ENCODE data around the gene VSX2. TPM values are rescaled to one million over a fixed set of nuclear protein-coding genes. Genes with fewer than 3 reads are reported as not detected.

Gene VSX2
- total RNA-seq, 2 experiments from 2014 or later: not detected

GRCh38 chr14:74211945-74212580 is 27.2 kb upstream of the VSX2 start:
- H3K4me1 Mint-ChIP-seq (ENCODE audit: low read depth): no peaks in the 10 kb centered on the region
- intact Hi-C loops (cut with micrococcal nuclease): no loop called here
- no peak overlapping the region for H3K27ac Mint-ChIP-seq
- H3K9me3 Mint-ChIP-seq: no peaks in the 10 kb centered on the region
- no peak overlapping the region for H3K4me3 Mint-ChIP-seq
- no peaks in the 10 kb centered on the region for H3K36me3 Mint-ChIP-seq (ENCODE audit: low read depth)
- DNase-seq: no peak
- CTCF ChIA-PET: interaction anchor here (1.5 kb wide), 1 partner anchor 45 kb away, joined by 4 read pairs; no protein-coding TSS in a partner anchor
- peaks cover 2% of the 10 kb centered on the region for H3K27me3 Mint-ChIP-seq (ENCODE audit: low read depth)

GRCh38 chr14:74213907-74214803 is 25.1 kb upstream of the VSX2 start:
- Mint-ChIP-seq H3K27ac (no peak overlapping the region), H3K4me3 (no peak overlapping the region), H3K9me3 (no peaks in the 10 kb centered on the region), H3K36me3 (ENCODE audit: low read depth) (no peaks in the 10 kb centered on the region), H3K27me3 (ENCODE audit: low read depth) (peaks cover 7% of the 10 kb centered on the region), H3K4me1 (ENCODE audit: low read depth) (no peaks in the 10 kb centered on the region)
- CTCF ChIA-PET: interaction anchor here (0.5 to 1.8 kb wide), 6 partner anchors 25 to 1116 kb away, joined by 3 to 4 read pairs (median 3); partner anchors contain the start of gene VSX2
- DNase-seq: no peak
- intact Hi-C loops (cut with micrococcal nuclease): no loop called here

GRCh38 chr14:74216671-74217070 is 22.6 kb upstream of the VSX2 start:
- no peaks in the 10 kb centered on the region for H3K4me1 Mint-ChIP-seq (ENCODE audit: low read depth)

GRCh38 chr14:74217672-74218448 is 21.4 kb upstream of the VSX2 start:
- Mint-ChIP-seq H3K4me1 (ENCODE audit: low read depth) (no peaks in the 10 kb centered on the region), H3K36me3 (ENCODE audit: low read depth) (no peaks in the 10 kb centered on the region), H3K27me3 (ENCODE audit: low read depth) (peaks cover 7% of the 10 kb centered on the region), H3K9me3 (no peaks in the 10 kb centered on the region), H3K4me3 (no peak overlapping the region), H3K27ac (no peak overlapping the region)
- peak; percentile 76 for DNase-seq
- CTCF ChIA-PET: interaction anchor here (0.6 to 2.0 kb wide), 9 partner anchors 19 to 240 kb away, joined by 3 to 7 read pairs (median 3); no protein-coding TSS in a partner anchor
- intact Hi-C loops (cut with micrococcal nuclease): loop anchor here (1.0 kb wide), 1 partner anchor 33 kb away; no protein-coding TSS in a partner anchor

More at GRCh38 chr14:74216671-74217070, 22.6 kb upstream of the VSX2 start:
- DNase-seq: no peak
- Mint-ChIP-seq H3K27me3 (ENCODE audit: low read depth) (peaks cover 7% of the 10 kb centered on the region), H3K9me3 (no peaks in the 10 kb centered on the region), H3K36me3 (ENCODE audit: low read depth) (no peaks in the 10 kb centered on the region), H3K4me3 (no peak overlapping the region), H3K27ac (no peak overlapping the region)
- intact Hi-C loops (cut with micrococcal nuclease): loop anchor here (1.0 kb wide), 1 partner anchor 35 kb away; no protein-coding TSS in a partner anchor
- CTCF ChIA-PET: interaction anchor here (0.7 to 2.0 kb wide), 5 partner anchors 33 to 104 kb away, joined by 3 to 6 read pairs (median 3); no protein-coding TSS in a partner anchor

GRCh38 chr14:74218462-74218861 is 20.8 kb upstream of the VSX2 start:
- peaks cover 7% of the 10 kb centered on the region for H3K27me3 Mint-ChIP-seq (ENCODE audit: low read depth)
- no peak overlapping the region for H3K27ac Mint-ChIP-seq

GRCh38 chr14:74219277-74220205 is 19.7 kb upstream of the VSX2 start:
- Mint-ChIP-seq H3K27me3 (ENCODE audit: low read depth) (peaks cover 7% of the 10 kb centered on the region), H3K27ac (no peak overlapping the region), H3K9me3 (no peaks in the 10 kb centered on the region), H3K4me3 (no peak overlapping the region), H3K4me1 (ENCODE audit: low read depth) (no peaks in the 10 kb centered on the region), H3K36me3 (ENCODE audit: low read depth) (no peaks in the 10 kb centered on the region)
- CTCF ChIA-PET: interaction anchor here (0.7 to 2.0 kb wide), 11 partner anchors 10 to 96 kb away, joined by 3 to 7 read pairs (median 4); no protein-coding TSS in a partner anchor
- DNase-seq: no peak
- intact Hi-C loops (cut with micrococcal nuclease): no loop called here

More at GRCh38 chr14:74218462-74218861, 20.8 kb upstream of the VSX2 start:
- no peak for DNase-seq
- no peaks in the 10 kb centered on the region for H3K9me3 Mint-ChIP-seq
- intact Hi-C loops (cut with micrococcal nuclease): no loop called here
- CTCF ChIA-PET: interaction anchor here (0.6 to 2.0 kb wide), 10 partner anchors 9 to 240 kb away, joined by 3 to 7 read pairs (median 4); no protein-coding TSS in a partner anchor
- H3K36me3 Mint-ChIP-seq (ENCODE audit: low read depth): no peaks in the 10 kb centered on the region
- no peak overlapping the region for H3K4me3 Mint-ChIP-seq
- H3K4me1 Mint-ChIP-seq (ENCODE audit: low read depth): no peaks in the 10 kb centered on the region

- intact Hi-C loops (cut with micrococcal nuclease): no loop called here
- Mint-ChIP-seq H3K4me3 (no peak overlapping the region), H3K9me3 (no peaks in the 10 kb centered on the region), H3K36me3 (ENCODE audit: low read depth) (no peaks in the 10 kb centered on the region), H3K4me1 (ENCODE audit: low read depth) (no peaks in the 10 kb centered on the region), H3K27ac (no peak overlapping the region), H3K27me3 (ENCODE audit: low read depth) (peaks cover 7% of the 10 kb centered on the region)
- CTCF ChIA-PET: interaction anchor here (0.6 kb wide), 1 partner anchor 10 kb away, joined by 3 read pairs; no protein-coding TSS in a partner anchor
- no peak for DNase-seq
These were observed 18.3 kb upstream of the VSX2 start for GRCh38 chr14:74220991-74221390.

GRCh38 chr14:74221741-74222140 is 17.5 kb upstream of the VSX2 start:
- H3K4me3 Mint-ChIP-seq: no peak overlapping the region
- H3K27ac Mint-ChIP-seq: no peak overlapping the region
- H3K27me3 Mint-ChIP-seq (ENCODE audit: low read depth): peaks cover 7% of the 10 kb centered on the region
- no peaks in the 10 kb centered on the region for H3K4me1 Mint-ChIP-seq (ENCODE audit: low read depth)
- H3K9me3 Mint-ChIP-seq: no peaks in the 10 kb centered on the region
- DNase-seq: no peak
- intact Hi-C loops (cut with micrococcal nuclease): no loop called here
- H3K36me3 Mint-ChIP-seq (ENCODE audit: low read depth): no peaks in the 10 kb centered on the region
- CTCF ChIA-PET: no interaction called here

GRCh38 chr14:74223016-74223415 is 16.2 kb upstream of the VSX2 start:
- no peaks in the 10 kb centered on the region for H3K4me1 Mint-ChIP-seq (ENCODE audit: low read depth)
- CTCF ChIA-PET: interaction anchor here (1.1 kb wide), 1 partner anchor 26 kb away, joined by 3 read pairs; no protein-coding TSS in a partner anchor
- no peak overlapping the region for H3K27ac Mint-ChIP-seq
- DNase-seq: no peak
- peaks cover 14% of the 10 kb centered on the region for H3K27me3 Mint-ChIP-seq (ENCODE audit: low read depth)
- H3K4me3 Mint-ChIP-seq: no peak overlapping the region
- intact Hi-C loops (cut with micrococcal nuclease): no loop called here
- no peaks in the 10 kb centered on the region for H3K9me3 Mint-ChIP-seq
- no peaks in the 10 kb centered on the region for H3K36me3 Mint-ChIP-seq (ENCODE audit: low read depth)

GRCh38 chr14:74231784-74232183 is 7.5 kb upstream of the VSX2 start:
- CTCF ChIA-PET: interaction anchor here (0.9 to 1.0 kb wide), 2 partner anchors 20 to 25 kb away, joined by 3 to 4 read pairs; no protein-coding TSS in a partner anchor
- Mint-ChIP-seq H3K36me3 (ENCODE audit: low read depth) (no peaks in the 10 kb centered on the region), H3K9me3 (peaks cover 6% of the 10 kb centered on the region), H3K4me1 (ENCODE audit: low read depth) (no peaks in the 10 kb centered on the region), H3K27ac (no peak overlapping the region), H3K4me3 (no peak overlapping the region), H3K27me3 (ENCODE audit: low read depth) (peaks cover 30% of the 10 kb centered on the region)
- intact Hi-C loops (cut with micrococcal nuclease): no loop called here
- no peak for DNase-seq

- no peak overlapping the region for H3K27ac Mint-ChIP-seq
- H3K4me1 Mint-ChIP-seq (ENCODE audit: low read depth): no peaks in the 10 kb centered on the region
- no peak overlapping the region for H3K4me3 Mint-ChIP-seq
- intact Hi-C loops (cut with micrococcal nuclease): no loop called here
- peaks cover 28% of the 10 kb centered on the region for H3K27me3 Mint-ChIP-seq (ENCODE audit: low read depth)
- H3K9me3 Mint-ChIP-seq: peaks cover 6% of the 10 kb centered on the region
- CTCF ChIA-PET: no interaction called here
- H3K36me3 Mint-ChIP-seq (ENCODE audit: low read depth): no peaks in the 10 kb centered on the region
- DNase-seq: no peak
These were observed 4.2 kb upstream of the VSX2 start for GRCh38 chr14:74235017-74235416.
